DMS53 treated with DMSO at 0.1 percent for 48 hours (cell line): ENCODE results near the gene HERC2.
"Not testable (repeated sequence)": the region's sequence is repeated elsewhere in the genome, so short reads cannot be mapped to it uniquely, and the experiment has no call there.

Source experiments
- DNase-seq: peaks from one replicate; lab custom pipeline; 2025; ENCODE audit not compliant: unreplicated experiment; lab: John Stamatoyannopoulos, UW

The HERC2 gene

DNA sequence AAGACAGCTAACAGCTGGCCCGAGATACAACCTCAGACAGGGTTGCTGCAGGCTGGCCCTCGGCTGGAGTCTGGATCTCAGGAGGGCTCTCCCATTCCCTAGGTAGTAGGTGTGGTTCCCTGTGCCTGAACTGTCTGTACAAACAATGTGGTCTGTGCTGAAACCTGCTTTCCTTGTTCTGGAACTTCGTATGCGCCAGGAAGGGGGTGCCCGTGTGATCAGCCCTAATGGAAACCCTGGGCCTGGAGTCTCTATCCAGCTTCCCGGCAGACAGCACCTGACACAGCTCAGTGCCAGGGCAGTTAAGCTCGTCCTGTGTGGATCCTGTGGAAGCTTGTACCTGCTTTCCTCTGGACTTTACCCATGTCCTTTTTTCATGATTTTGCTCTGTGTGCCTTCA lies 99.4 kb downstream of the HERC2 start:
- DNase-seq = not testable (repeated sequence)

GRCh38 chr15:28221696-28222095 lies 100.3 kb downstream of the HERC2 start:
- not testable (repeated sequence) for DNase-seq

- DNase-seq = no peak
Observed at GRCh38 chr15:28219116-28219515, 102.9 kb downstream of the HERC2 start.

- DNase-seq = not testable (repeated sequence)
Observed at GRCh38 chr15:28216946-28217546, 104.9 kb downstream of the HERC2 start.

DNA sequence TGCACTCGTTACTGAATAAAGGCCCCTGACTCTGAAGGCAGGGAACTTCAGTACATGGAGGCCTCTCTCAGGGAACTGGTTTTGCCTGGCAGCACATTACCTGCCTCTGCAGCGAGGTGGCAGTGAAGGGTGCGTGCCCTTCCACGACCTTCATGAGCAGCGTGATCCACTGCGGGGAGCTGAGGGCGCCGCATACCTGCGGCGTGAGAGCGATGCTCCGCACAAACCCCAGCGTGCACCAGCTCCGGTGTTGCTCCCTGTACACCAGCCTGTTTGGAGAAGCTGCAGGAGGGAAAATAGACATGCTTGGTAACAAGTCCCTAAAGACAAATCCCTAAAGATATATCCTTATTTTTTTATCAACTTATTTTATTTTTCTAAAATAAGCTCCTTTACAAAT lies 106.5 kb downstream of the HERC2 start:
- not testable (repeated sequence) for DNase-seq

DNA sequence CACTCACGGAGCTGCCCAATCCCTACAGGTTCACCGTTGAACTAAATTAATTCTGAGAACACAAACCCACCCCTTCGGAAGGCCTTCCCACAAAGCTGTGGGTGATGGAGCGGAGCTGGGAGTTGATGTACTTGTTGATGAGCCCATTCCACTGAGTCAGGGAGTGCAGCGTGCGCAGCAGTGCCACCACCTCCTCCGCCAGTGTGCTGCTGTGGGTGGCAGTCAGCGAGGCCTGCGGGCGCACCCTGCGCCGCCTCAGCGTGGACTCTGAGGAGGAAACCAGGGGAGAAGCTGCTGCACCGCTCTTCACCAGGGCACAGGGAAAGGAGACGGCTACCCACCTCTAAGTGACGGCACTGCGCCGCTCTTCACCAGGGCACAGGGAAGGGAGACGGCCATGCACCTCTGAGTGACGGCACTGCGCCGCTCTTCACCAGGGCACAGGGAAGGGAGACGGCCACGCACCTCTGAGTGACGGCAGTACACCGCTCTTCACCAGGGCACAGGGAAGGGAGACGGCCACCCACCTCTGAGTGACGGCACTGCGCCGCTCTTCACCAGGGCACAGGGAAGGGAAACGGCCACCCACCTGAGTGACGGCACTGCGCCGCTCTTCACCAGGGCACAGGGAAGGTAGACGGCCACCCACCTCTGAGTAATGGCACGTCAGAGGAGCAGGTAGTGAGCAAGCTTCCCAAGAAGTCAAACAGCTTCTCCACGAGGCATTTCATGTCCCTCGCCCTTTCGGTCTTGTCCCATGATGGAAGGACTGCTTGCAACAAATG lies 107.8 kb downstream of the HERC2 start:
- not testable (repeated sequence) for DNase-seq

- not testable (repeated sequence) for DNase-seq
Observed at GRCh38 chr15:28213393-28213792, 108.6 kb downstream of the HERC2 start.

- DNase-seq = no peak
Observed at GRCh38 chr15:28208583-28208982, 113.4 kb downstream of the HERC2 start.

- not testable (repeated sequence) for DNase-seq
Observed at GRCh38 chr15:28205640-28206039, 116.3 kb downstream of the HERC2 start.

GRCh38 chr15:28203055-28203828 lies 118.7 kb downstream of the HERC2 start:
- not testable (repeated sequence) for DNase-seq

DNA sequence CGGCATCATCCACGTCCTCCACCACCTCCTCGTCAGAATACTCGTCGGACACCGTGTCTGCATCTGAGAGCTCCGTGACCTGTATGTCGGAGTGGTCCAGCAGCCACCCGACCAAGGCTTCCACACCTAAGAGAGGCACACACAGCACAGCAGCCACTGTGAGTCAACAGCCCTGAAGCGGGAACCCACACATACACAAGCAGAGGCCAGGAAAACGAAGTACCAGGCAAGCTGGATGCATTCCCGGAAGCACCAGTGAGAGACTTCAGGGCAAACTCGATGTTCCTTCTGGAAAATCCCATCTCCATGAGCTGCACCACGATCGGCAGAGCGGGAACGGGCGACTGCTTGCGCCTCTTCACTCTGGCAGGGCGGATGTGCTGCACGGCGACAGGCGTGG lies 119.9 kb downstream of the HERC2 start:
- DNase-seq = not testable (repeated sequence)

DNA sequence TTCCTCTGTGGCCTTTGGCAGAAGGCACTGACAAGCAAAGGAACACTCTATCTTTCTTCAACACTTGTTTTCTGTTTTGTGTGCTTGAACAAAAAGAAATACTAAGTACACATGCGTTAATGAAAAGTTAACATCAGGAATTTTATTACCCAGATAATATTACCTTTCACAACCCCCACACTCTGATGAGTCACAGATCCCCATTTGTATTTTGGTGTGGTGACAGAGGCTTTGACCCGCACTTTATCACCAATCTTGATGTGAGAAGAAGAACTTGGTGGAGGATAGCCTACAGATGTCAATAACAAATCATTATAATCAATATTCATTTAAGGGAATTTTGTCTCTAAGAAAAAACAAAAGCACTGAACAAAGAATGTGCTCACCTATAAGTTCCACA lies 123.8 kb downstream of the HERC2 start:
- DNase-seq = not testable (repeated sequence)

DNA sequence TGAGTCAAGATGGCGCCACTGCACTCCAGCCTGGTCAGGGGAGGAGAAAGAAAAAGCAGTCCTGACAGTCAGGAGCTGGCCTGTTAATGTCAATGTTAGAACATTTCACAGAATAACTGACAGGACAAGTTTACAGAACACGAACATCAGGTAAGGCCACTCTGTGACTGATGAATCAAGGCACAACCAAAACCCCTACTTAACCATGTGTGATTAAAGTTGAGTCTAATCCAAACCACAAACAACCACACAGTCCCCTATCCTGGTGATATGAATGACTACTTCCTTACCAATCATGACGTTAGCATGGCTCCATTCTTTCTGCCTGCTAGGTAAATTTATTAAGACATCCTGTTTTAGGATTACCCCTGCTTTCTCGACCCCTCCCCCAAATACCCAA lies 124.3 kb downstream of the HERC2 start:
- not testable (repeated sequence) for DNase-seq

DNA sequence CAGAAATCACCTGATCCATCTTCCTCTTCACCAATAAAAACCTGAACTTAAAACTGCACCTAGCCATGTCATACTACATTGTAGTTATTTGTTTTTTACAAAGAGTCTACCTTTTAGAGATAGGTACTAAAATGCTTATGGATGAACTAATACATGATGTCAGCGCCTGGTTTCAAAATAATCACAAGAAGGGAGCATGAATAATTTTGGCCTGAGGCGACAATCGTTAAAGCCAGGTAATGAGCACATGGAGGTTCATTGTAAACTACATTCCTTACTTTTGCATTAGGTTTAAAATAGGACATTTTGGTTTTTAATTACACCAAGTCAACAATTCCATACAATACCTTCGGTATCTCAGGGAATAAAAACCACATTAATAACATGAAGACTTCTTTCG lies 125.4 kb downstream of the HERC2 start:
- DNase-seq = not testable (repeated sequence)

GRCh38 chr15:28192772-28193171 lies 129.2 kb downstream of the HERC2 start:
- no peak for DNase-seq

DNA sequence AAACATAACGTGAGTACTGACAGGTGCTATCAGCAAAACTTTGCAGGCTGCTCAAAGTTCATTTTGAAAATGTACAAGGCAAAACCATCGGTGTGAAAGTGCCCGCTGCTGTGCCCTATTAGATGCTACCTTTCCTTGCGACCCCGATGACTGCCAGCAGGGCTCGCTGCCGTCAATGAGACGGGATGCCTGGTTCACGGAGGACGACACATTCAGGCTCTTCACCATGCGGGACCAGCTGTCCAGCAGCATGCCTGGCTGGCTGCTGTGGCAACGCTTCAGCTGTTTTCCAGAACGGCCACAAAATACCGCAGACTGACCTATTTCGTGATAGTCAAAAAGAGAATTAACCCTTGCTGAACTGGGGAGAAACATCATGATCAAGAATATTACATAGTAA lies 130.1 kb downstream of the HERC2 start:
- DNase-seq = no peak

DNA sequence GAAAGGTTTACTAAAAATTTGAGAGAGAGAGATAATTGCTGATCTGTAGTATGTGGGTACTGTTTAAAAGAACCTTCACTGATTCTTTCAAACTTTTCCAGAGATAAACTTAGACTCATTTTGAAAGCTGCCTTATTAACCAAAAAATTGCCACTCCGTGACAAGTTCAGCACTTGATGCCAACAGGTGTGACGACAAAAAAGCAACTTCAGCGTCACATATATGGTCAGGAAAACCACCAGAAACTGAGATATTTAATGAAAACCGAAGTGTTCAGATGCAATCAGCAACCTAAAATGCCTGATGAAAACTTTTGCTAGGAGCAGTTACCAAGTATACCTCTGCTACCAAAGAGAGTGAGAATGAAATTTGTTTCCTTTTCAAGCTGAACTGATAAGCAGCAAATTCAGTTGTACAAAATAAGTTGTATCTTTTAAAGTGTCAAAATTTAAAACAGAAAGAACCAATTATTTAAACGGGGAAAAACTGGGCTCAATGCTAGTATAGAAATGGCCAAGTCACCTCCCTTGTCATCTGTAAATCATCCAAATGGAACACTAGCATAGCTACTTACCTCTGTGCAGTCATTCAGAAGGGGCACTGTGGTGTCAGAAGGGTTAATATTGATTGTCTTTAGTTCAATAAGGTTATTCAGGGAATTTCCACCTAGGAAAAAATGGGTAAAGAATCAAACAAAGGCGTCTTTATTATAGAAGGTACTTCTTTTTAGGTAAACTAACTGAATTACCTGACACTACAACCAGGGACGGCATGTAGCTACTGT lies 131.4 kb downstream of the HERC2 start:
- no peak for DNase-seq

DNA sequence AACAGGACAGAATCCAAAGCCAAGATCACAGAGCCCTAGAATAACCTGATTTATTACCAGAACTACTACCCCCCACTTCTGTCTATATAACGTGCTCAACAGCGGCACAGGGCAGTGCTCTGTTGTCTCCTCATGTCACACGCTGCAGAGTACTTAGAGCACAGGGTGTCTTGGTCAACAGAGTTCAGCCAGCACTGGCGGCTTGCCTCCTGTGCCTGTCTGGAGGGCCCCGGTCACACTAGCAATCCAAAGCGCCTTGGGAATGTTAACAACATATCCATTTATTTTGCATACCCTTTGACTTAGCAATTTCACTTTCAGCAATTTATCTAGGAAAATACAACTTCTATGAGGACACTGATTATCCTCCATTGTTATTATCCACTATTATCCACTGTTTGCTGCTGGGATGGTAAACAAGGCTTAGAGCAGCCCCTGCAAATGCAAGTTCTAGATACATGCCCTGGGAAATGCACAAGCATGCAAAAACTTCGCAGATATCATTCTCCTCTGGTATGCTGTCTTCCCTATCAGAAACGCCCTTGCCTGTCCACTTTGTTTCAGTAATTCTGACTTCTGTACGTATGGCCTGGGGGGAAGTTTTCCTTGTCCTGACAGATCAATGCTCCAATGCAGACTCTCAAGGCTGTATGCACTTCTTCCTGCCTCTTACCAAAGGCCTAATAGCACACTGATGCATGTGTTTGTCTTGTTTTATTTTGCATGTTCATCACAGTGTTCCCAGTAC lies 136.7 kb downstream of the HERC2 start:
- DNase-seq = no peak

DNA sequence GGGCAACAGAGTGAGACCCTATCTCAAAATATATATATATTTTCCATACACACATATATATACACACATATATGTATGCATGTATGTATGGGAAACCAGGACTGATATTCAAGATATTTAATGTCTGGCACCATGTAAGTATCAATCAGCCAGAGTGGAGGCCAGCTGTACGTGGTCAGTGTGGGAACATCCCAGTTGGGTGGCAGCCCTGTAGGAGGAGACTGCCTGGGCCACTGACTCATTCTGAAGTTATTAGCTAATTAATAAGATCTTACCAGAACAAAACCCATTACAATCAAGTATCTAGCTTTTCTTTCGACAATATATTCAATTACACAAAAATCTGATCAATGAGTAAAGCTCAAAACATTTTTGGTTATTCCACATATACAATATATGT lies 137.8 kb downstream of the HERC2 start:
- no peak for DNase-seq

DNA sequence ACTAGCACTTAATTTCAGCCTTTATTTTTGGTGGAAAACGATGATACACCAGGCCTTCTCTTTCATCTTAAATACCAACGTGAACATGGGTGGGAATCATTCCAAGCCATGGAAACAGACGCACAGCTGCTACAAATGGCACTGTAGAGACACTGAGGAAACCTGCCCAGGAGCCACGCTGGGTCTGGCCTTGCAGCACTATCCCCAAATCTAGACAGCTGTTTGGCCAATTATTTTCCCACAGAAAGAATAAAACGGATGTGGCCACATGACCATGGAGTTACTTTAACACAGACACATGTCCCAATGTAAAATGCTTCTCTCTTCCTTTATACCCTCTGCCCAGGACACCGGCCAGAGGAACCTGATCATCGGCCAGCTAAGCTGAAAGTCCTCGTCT lies 139.2 kb downstream of the HERC2 start:
- no peak for DNase-seq
